Stomach (tissue), 4 donors: ENCODE data around the gene SPG7.

Source experiments
- EP300 ChIP-seq: sonication (generic); formaldehyde crosslinking; IDR thresholded peaks from one replicate; pipeline ENCODE4 v1.6.1; 2017; ENCODE audit warnings: antibody characterized with exemption
- POLR2AphosphoS5 ChIP-seq, 3 donors: sonication (generic); formaldehyde crosslinking; IDR thresholded peaks; one replicate each; pipeline ENCODE4 v1.6.1; 2016; ENCODE audit warnings: antibody characterized with exemption in 3 of 3
- TF ChIP-seq, protein P1 (sequence below), 7 experiments: fragments of 450-650 bp in 4 of 7; fragments of 200-600 bp in 3 of 7; sonication (generic) in 3 of 7; IDR thresholded peaks; one replicate each; pipeline ENCODE4 v1.5.1; 2016 to 2019; ENCODE audit warnings: antibody characterized with exemption in 7 of 7, control low read depth in 2 of 7, mild to moderate bottlenecking in 1 of 7

DNA sequence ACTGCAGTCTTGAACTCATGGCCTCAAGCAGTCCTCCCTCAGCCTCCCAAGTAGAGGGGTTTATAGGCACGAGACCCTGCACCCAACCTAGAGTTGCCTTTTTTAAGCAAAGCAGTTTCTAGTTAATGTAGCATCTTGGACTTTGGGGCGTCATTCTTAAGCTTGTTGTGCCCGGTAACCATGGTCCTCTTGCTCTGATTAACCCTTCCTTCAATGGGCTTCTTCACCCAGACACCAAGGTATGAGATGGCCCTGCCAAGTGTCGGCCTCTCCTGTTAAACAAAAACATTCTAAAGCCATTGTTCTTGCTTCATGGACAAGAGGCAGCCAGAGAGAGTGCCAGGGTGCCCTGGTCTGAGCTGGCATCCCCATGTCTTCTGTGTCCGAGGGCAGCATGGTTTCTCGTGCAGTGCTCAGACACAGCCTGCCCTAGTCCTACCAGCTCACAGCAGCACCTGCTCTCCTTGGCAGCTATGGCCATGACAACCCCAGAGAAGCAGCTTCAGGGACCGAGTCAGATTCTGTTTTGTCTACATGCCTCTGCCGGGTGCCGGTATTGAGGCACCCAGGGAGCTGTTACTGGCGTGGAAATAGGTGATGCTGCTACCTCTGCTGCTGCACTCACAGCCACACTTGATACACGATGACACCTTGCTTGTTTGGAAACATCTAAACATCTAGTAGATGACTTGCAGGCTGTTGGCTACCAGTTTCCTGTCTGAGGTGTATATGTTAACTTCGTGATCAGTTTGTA lies 55.6 kb downstream of the SPG7 start:
- TF ChIP-seq, protein P1, sequence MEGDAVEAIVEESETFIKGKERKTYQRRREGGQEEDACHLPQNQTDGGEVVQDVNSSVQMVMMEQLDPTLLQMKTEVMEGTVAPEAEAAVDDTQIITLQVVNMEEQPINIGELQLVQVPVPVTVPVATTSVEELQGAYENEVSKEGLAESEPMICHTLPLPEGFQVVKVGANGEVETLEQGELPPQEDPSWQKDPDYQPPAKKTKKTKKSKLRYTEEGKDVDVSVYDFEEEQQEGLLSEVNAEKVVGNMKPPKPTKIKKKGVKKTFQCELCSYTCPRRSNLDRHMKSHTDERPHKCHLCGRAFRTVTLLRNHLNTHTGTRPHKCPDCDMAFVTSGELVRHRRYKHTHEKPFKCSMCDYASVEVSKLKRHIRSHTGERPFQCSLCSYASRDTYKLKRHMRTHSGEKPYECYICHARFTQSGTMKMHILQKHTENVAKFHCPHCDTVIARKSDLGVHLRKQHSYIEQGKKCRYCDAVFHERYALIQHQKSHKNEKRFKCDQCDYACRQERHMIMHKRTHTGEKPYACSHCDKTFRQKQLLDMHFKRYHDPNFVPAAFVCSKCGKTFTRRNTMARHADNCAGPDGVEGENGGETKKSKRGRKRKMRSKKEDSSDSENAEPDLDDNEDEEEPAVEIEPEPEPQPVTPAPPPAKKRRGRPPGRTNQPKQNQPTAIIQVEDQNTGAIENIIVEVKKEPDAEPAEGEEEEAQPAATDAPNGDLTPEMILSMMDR (IDR thresholded peaks at IDR 0.05) = no peak
- no peak for TF ChIP-seq EP300
- TF ChIP-seq POLR2AphosphoS5 (IDR thresholded peaks at IDR 0.05) = no peak
